Right cardiac atrium (tissue), 5 donors: ENCODE measurements around the gene HMGXB4. TPM values are rescaled to one million over a fixed set of nuclear protein-coding genes. Genes with fewer than 3 reads are reported as not detected.
"Not testable (repeated sequence)": the region's sequence is repeated elsewhere in the genome, so short reads cannot be mapped to it uniquely, and the experiment has no call there.

ENCODE experiments used
- ATAC-seq, 2 donors: fragments of 200-7000 bp; cut with Tn5 transposase; one replicate each; pipeline versions ENCODE4 v1.8.0 to v1.9.1; 2020; ENCODE audit warnings: moderate library complexity in 2 of 2, mild to moderate bottlenecking in 1 of 2
- DNase-seq, 3 donors: peaks; one replicate each; pipeline ENCODE4 v3.0.0-alpha.2; 2020
- H3K27ac ChIP-seq: one replicate; pipeline ENCODE4 v1.5.1; 2013; ENCODE audit warnings: mild to moderate bottlenecking, low read length, control low read depth, moderate library complexity
- H3K27me3 ChIP-seq: one replicate; pipeline ENCODE4 v1.6.1; 2013; ENCODE audit not compliant: control insufficient read depth, insufficient read depth
- H3K4me1 ChIP-seq: one replicate; pipeline ENCODE4 v1.6.1; 2013; ENCODE audit warnings: low read length; ENCODE audit not compliant: control insufficient read depth, insufficient read depth
- H3K4me3 ChIP-seq: one replicate; pipeline ENCODE4 v1.5.1; 2013; ENCODE audit warnings: low read length, control low read depth
- H3K9me3 ChIP-seq: one replicate; pipeline ENCODE4 v1.6.1; 2013; ENCODE audit warnings: low read length; ENCODE audit not compliant: control insufficient read depth
- WGBS: extraction: QIAGEN DNeasy Blood & Tissue Kit; methylation state at CpG from one replicate; pipeline ENCODE4 v1.1.7; 2013; 5-methylcytosine and 5-hydroxymethylcytosine counted together
- intact Hi-C, 4 donors: fragments of 100-400 bp; cut with DNase I; formaldehyde crosslinking; loops; one replicate each; pipeline versions ENCODE4 v1.11.0 to v1.14.0; 2022 to 2023
- polyA plus RNA-seq: library from polyadenylated mRNA; stranded (reverse); fragments of 200-250 nt; gene quantifications from one replicate; pipeline ENCODE4 v1.2.3, GENCODE V29; 2013
- total RNA-seq, 4 donors: library from RNA; stranded (reverse); fragmentation: NEBNext Ultra II Directional; extraction: Animal tissue kit (Norgen Biotek cat#: 25700); gene quantifications; one replicate each; pipeline ENCODE4 v1.2.1, GENCODE V29; 2021
- donor health status: healthy with polysubstance abuse.
- donor health status: DM: no; HTN: yes; CAD: no.
- donor health status: DM: no; HTN: no; CAD: no.
- donor health status: DM: no; HTN: yes; CAD: no; lungs with severe emphysema.
- donor health status: DM: yes; HTN: yes; CAD: no.

The HMGXB4 gene
- total and polyA plus RNA-seq, 5 donors = 5.7 to 11.3 (median 10.5) TPM

- WGBS = 37% methylated on average over 4 of the region's 4 CpGs
- H3K27me3 ChIP-seq = no peaks in the 10 kb centered on the region
- no peak overlapping the region for H3K4me3 ChIP-seq
- no peak for DNase-seq
- intact Hi-C loops = no loop called here
- no peaks in the 10 kb centered on the region for H3K4me1 ChIP-seq
- no peak for ATAC-seq
- H3K9me3 ChIP-seq = no peaks in the 10 kb centered on the region
- H3K27ac ChIP-seq = no peak overlapping the region
Observed at GRCh38 chr22:35225010-35225409, 32.3 kb upstream of the HMGXB4 start.

- Histone ChIP-seq H3K9me3 (no peaks in the 10 kb centered on the region), H3K4me1 (no peaks in the 10 kb centered on the region), H3K27ac (no peak overlapping the region), H3K4me3 (no peak overlapping the region), H3K27me3 (no peaks in the 10 kb centered on the region)
- 73% methylated on average over 5 of the region's 5 CpGs for WGBS
- DNase-seq (no peak), ATAC-seq (no peak)
- intact Hi-C loops = no loop called here
Observed at GRCh38 chr22:35226958-35227647, 30.2 kb upstream of the HMGXB4 start.

- Histone ChIP-seq H3K4me3 (no peak overlapping the region), H3K4me1 (no peaks in the 10 kb centered on the region), H3K27me3 (no peaks in the 10 kb centered on the region), H3K9me3 (no peaks in the 10 kb centered on the region), H3K27ac (no peak overlapping the region)
- ATAC-seq = no peak
- WGBS = 86% methylated on average over 7 of the region's 7 CpGs
- DNase-seq = no peak
- intact Hi-C loops = no loop called here
Observed at GRCh38 chr22:35229865-35230264, 27.4 kb upstream of the HMGXB4 start.

DNA sequence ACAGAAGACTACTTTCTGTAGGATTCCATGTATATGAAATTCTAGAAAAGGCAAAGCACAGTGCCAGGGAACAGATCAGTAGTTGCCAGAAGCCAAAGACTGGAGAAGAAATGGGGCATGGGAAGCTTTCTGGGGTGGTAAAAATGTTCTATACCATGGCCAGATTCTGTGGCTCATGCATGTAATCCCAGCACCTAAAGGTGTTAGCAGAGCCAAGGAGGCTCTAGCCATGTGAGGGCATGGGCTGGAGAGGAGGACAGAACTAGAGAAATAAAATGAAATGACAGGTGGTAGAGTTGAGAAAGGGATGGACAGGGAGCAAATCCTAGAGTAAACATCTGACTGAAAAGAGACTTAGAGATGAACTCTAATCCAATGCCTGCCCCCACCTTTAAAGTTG, 26.9 kb upstream of the HMGXB4 start:
- Histone ChIP-seq H3K4me1 (no peaks in the 10 kb centered on the region), H3K27me3 (no peaks in the 10 kb centered on the region), H3K4me3 (no peak overlapping the region), H3K27ac (no peak overlapping the region), H3K9me3 (no peaks in the 10 kb centered on the region)
- DNase-seq (no peak), ATAC-seq (no peak)
- intact Hi-C loops = no loop called here

- Histone ChIP-seq H3K9me3 (no peaks in the 10 kb centered on the region), H3K27me3 (no peaks in the 10 kb centered on the region), H3K4me3 (no peak overlapping the region), H3K27ac (no peak overlapping the region), H3K4me1 (no peaks in the 10 kb centered on the region)
- intact Hi-C loops = no loop called here
- DNase-seq (no peak), ATAC-seq (no peak)
- WGBS = 45% methylated on average over 16 of the region's 16 CpGs
Observed at GRCh38 chr22:35230839-35231584, 26.3 kb upstream of the HMGXB4 start.

DNA sequence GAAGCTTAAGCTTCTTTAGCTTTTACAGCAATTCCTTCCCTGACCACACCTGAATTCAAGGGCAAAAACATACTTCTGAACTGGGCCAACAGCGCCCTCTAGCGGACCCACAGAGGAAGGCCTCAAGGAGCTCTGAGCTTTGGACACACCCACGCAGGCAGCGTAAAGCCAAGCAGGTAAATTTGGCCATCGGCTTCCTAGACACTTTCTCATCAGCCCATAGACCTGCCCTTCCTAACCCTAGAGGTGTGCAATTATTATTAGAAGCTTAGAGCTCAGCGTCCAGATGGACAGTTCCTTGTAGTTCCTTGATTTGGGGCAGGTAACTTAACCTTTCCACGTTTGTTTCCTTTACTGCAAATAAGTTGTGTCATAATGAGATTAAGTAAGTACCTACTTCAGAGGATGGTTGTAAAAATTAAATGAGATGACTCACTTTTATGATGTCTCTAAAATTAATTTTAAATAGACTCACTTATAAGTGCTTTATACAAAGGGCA, 25.7 kb upstream of the HMGXB4 start:
- Histone ChIP-seq H3K27ac (no peak overlapping the region), H3K27me3 (no peaks in the 10 kb centered on the region), H3K9me3 (no peaks in the 10 kb centered on the region), H3K4me3 (no peak overlapping the region), H3K4me1 (no peaks in the 10 kb centered on the region)
- intact Hi-C loops = no loop called here
- peak; percentile 25 to 61 (median 50) for DNase-seq
- peak; percentile 47 to 54 for ATAC-seq
- 18% methylated on average over 7 of the region's 7 CpGs for WGBS

- H3K27ac ChIP-seq, DNase-seq, H3K4me1 ChIP-seq, ATAC-seq, H3K9me3 ChIP-seq, intact Hi-C loops, H3K27me3 ChIP-seq, H3K4me3 ChIP-seq: not testable (repeated sequence)
- 98% methylated on average over 1 of the region's 1 CpG for WGBS
Observed at GRCh38 chr22:35238749-35239148, 18.5 kb upstream of the HMGXB4 start.

DNA sequence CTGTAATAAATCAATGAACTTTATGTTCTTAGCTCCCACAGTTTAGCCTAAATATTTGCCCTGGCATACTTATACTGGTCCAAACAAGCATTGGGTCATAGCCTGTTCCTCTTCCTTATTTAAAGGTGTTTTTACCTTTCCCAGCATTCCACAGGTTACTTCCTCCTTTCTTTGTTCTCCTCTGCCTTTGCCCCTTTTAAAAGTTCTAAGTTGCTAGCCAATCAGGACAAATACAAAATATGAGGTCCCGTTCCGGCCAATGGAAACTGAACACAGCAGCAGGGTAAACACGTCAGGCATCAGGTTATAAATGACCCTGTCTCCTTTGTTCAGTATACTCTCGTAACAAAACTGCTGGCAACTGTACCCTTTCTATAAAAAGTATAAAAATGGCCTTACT, 12.8 kb upstream of the HMGXB4 start:
- H3K27me3 ChIP-seq, H3K27ac ChIP-seq, H3K4me3 ChIP-seq, H3K9me3 ChIP-seq, H3K4me1 ChIP-seq, DNase-seq, ATAC-seq, intact Hi-C loops: not testable (repeated sequence)
- WGBS = 83% methylated on average over 4 of the region's 4 CpGs

GRCh38 chr22:35250156-35250555, 7.1 kb upstream of the HMGXB4 start:
- intact Hi-C loops = no loop called here
- H3K4me3 ChIP-seq = no peak overlapping the region
- 73% methylated on average over 4 of the region's 4 CpGs for WGBS
- no peak for DNase-seq
- no peaks in the 10 kb centered on the region for H3K4me1 ChIP-seq
- H3K27me3 ChIP-seq = no peaks in the 10 kb centered on the region
- no peak overlapping the region for H3K27ac ChIP-seq
- ATAC-seq = no peak
- H3K9me3 ChIP-seq = no peaks in the 10 kb centered on the region

DNA sequence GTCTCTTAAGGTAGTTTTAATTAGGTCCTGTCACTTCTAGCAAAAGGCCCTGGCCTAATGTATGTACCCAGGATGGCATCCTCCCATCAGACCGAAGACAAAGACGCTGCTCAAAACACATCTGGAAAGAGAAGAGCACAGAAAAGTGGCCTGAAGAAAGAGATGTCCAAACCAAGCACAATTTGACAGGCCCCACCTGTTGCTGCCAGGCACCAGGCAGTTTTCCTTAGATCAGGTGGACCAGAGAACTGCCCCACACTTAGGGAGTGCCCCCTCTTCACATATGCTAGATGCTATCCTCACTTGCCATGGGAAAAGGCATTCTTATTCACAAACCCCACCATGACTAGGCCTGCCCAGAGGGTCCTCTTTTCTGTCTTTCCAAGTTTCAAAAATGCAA, 3.3 kb upstream of the HMGXB4 start:
- intact Hi-C loops = no loop called here
- ATAC-seq = no peak

DNA sequence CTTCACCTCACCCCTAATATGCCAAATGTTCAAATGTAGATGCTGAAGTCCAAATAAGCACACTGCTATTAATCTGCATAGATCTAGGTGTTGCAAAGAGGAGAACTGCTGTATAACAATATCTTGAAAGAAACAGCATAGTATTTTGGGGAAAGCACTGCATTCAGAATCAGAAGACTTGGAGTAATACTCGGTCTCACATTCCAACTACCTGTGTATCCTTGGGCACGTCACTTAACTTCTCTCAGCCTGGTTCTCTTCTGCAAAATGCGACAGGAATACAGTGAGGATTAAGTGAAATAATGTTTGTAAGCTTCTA, 332 bp upstream of the HMGXB4 start:
- Histone ChIP-seq H3K4me3 (peak overlapping the region; percentile 99), H3K27me3 (no peaks in the 10 kb centered on the region), H3K4me1 (peaks cover 3% of the 10 kb centered on the region), H3K27ac (no peak overlapping the region), H3K9me3 (no peaks in the 10 kb centered on the region)
- DNase-seq (no peak), ATAC-seq (peak in 1 of 2 donors; percentile 12)
- 5% methylated on average over 3 of the region's 3 CpGs for WGBS
- intact Hi-C loops = no loop called here

More for the DNA sequence above, 3.3 kb upstream of the HMGXB4 start:
- Histone ChIP-seq H3K9me3 (no peaks in the 10 kb centered on the region), H3K27me3 (no peaks in the 10 kb centered on the region), H3K27ac (no peak overlapping the region), H3K4me3 (no peak overlapping the region), H3K4me1 (peaks cover 3% of the 10 kb centered on the region)
- no peak for DNase-seq
- WGBS = 76% methylated on average over 2 of the region's 2 CpGs
